AG09309 (cell line): Measurements from ENCODE around the gene SYT1.

Experiments used
- DNase-seq: peaks from one replicate; pipeline ENCODE4 v3.0.0-alpha.2; 2010; ENCODE audit warnings: low read depth
- H3K4me3 ChIP-seq: 2 replicates; pipeline ENCODE4 v1.5.1; 2011; ENCODE audit warnings: mild to moderate bottlenecking, low read depth, low read length, moderate library complexity; ENCODE audit not compliant: control insufficient read depth
- TF ChIP-seq, protein P1 (sequence below): IDR thresholded peaks from 2 replicates; pipeline ENCODE4 v1.5.1; 2011; ENCODE audit warnings: mild to moderate bottlenecking, low read depth, low read length, inconsistent platforms; ENCODE audit not compliant: insufficient read depth, control insufficient read depth; ENCODE audit errors: missing control alignments

Gene SYT1

GRCh38 chr12:79121486-79121885 lies 256.9 kb downstream of the SYT1 start:
- TF ChIP-seq, protein P1, sequence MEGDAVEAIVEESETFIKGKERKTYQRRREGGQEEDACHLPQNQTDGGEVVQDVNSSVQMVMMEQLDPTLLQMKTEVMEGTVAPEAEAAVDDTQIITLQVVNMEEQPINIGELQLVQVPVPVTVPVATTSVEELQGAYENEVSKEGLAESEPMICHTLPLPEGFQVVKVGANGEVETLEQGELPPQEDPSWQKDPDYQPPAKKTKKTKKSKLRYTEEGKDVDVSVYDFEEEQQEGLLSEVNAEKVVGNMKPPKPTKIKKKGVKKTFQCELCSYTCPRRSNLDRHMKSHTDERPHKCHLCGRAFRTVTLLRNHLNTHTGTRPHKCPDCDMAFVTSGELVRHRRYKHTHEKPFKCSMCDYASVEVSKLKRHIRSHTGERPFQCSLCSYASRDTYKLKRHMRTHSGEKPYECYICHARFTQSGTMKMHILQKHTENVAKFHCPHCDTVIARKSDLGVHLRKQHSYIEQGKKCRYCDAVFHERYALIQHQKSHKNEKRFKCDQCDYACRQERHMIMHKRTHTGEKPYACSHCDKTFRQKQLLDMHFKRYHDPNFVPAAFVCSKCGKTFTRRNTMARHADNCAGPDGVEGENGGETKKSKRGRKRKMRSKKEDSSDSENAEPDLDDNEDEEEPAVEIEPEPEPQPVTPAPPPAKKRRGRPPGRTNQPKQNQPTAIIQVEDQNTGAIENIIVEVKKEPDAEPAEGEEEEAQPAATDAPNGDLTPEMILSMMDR = peak; percentile 41
- no peak for DNase-seq
- no peak overlapping the region for H3K4me3 ChIP-seq

DNA sequence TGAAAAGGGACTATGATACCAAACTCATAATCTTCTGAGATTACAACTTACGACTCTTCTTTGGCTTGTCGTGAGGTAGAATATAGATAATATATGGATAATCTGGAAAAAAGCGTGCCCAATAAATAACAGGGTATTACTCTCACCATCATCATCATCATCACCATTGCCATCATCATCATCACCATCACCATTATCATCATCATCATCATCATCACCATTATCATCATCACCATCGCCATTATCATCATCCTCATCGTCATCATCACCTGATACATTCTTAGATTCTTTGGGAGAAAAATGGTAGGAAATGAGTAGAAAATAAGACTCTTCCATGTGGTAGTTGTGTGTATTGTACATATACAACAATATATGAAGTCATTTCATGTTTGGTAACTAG lies 259.8 kb downstream of the SYT1 start:
- TF ChIP-seq, protein P1 = no peak
- no peak overlapping the region for H3K4me3 ChIP-seq
- no peak for DNase-seq

DNA sequence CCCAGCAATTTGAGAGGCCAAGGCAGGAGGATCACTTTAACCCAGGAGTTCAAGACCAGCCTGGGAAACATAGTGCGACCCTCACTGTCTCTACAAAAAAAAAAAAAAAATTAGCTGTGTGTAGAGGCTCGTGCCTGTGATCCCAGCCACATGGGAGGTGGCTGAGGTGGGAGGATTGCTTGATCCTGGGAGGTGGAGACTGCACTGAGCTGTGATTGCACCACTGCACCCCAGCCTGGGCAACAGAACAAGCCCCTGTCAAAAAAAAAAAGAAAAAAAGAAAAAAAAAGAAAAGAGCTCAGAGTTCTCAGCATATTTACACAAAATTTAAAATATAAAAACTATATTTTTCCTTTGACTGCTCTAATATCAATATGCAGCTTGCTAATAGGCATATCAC lies 260.8 kb downstream of the SYT1 start:
- no peak overlapping the region for H3K4me3 ChIP-seq
- no peak for DNase-seq
- TF ChIP-seq, protein P1 = no peak

GRCh38 chr12:79127271-79127751 lies 262.7 kb downstream of the SYT1 start:
- DNase-seq = peak; percentile 96
- no peak overlapping the region for H3K4me3 ChIP-seq
- TF ChIP-seq, protein P1 = no peak

DNA sequence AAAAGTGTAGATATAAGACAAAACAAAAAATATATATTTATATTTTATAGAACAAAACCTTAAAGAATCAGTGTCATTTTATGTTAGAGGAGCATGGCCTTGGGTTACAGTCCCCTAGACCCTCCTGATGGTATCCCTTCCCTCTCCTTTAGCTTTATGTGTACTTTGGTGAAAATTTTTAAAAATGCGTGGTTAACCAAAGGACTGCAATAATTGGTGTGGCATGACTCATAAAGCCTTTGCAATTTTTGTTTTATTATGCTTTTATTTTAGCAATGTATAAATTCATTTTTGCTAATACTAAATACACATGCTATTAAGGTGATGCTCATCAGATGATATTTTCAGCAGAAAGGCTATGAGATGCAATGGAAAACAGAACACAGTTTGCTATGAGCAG lies 264.4 kb downstream of the SYT1 start:
- DNase-seq = no peak

DNA sequence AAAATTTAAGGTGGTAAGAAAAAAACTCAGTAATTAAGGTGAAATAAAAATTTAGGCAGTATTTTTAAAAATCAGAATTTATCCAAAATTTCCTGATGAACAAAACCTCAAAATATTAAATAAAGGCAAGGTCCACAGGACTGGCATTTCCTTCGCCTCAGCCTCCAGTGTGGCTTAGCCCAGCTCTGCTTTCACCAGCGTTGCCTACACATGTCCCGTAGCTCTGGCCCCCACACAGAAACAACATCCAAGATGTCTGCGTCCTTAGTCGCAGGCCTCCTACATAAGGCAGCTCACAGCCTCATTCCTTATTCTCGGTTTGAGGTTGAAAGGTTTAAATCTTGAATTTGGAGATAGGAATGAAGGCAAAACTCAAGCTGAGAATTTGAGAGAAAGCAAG lies 274.3 kb downstream of the SYT1 start:
- TF ChIP-seq, protein P1 = no peak
- H3K4me3 ChIP-seq = no peak overlapping the region
- no peak for DNase-seq

More for the DNA sequence above, 264.4 kb downstream of the SYT1 start:
- H3K4me3 ChIP-seq = no peak overlapping the region
- TF ChIP-seq, protein P1 = no peak

DNA sequence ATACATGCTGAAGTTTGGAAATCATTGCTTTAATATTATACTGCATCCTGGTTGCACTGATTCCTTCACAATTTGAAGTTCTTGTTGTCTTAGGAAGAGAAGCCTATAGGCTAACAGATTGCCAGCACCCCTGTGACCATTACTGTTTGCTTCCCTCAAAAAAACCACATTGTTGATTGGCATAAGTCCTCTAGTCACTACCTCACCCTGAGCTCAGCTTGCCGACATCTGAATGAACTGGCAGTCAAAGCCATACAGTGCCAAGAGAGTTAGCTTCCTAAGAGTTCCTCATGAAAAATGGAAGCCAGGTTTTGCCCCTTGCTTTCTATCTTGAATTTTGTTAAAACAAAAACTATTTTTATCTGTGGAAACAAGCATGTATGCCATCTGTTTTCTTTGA lies 276.1 kb downstream of the SYT1 start:
- no peak overlapping the region for H3K4me3 ChIP-seq
- TF ChIP-seq, protein P1 = no peak
- DNase-seq = no peak
